GM06990 (cell line): ENCODE data around the gene DDA1.

ENCODE experiments used
- DNase-seq: peaks from one replicate; pipeline ENCODE4 v3.0.0-alpha.2; 2011; ENCODE audit not compliant: insufficient read length; ENCODE audit errors: extremely low read depth
- H3K27me3 ChIP-seq: replicated peaks from 2 replicates; pipeline ENCODE4 v1.6.0; 2011; ENCODE audit warnings: low read length; ENCODE audit not compliant: control insufficient read depth, insufficient read depth
- H3K36me3 ChIP-seq: 2 replicates; pipeline ENCODE4 v1.5.1; 2011; ENCODE audit warnings: low read length; ENCODE audit not compliant: control insufficient read depth, insufficient read depth
- H3K4me3 ChIP-seq: replicated peaks from 2 replicates; pipeline ENCODE4 v1.5.1; 2011; ENCODE audit warnings: low read depth, mild to moderate bottlenecking, control low read depth, low read length
- TF ChIP-seq, protein P1 (sequence below): IDR thresholded peaks from 2 replicates; pipeline ENCODE4 v1.5.1; 2011; ENCODE audit warnings: low read length, control low read depth, mild to moderate bottlenecking, inconsistent platforms; ENCODE audit not compliant: insufficient read depth, poor library complexity, severe bottlenecking

DDA1 gene

DNA sequence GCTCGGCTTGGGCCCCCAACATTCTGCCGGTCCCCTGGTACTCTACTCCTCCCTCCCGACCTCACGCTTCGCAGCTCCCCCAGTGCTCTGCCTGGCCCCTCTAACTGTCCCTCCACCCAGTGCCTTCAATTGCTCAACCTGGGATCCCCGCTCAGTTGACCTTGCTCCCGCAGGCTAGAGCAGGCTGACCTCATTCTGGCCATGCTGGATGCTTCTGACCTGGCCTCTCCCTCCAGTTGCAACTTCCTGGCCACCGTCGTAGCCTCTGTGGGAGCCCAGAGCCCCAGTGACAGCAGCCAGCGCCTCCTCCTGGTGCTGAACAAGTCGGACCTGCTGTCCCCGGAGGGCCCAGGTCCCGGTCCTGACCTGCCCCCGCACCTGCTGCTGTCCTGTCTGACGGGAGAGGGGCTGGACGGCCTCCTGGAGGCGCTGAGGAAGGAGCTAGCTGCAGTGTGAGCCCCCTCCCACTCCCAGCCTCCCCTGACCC lies 31.6 kb downstream of the DDA1 start:
- no peaks in the 10 kb centered on the region for H3K27me3 ChIP-seq
- TF ChIP-seq, protein P1, sequence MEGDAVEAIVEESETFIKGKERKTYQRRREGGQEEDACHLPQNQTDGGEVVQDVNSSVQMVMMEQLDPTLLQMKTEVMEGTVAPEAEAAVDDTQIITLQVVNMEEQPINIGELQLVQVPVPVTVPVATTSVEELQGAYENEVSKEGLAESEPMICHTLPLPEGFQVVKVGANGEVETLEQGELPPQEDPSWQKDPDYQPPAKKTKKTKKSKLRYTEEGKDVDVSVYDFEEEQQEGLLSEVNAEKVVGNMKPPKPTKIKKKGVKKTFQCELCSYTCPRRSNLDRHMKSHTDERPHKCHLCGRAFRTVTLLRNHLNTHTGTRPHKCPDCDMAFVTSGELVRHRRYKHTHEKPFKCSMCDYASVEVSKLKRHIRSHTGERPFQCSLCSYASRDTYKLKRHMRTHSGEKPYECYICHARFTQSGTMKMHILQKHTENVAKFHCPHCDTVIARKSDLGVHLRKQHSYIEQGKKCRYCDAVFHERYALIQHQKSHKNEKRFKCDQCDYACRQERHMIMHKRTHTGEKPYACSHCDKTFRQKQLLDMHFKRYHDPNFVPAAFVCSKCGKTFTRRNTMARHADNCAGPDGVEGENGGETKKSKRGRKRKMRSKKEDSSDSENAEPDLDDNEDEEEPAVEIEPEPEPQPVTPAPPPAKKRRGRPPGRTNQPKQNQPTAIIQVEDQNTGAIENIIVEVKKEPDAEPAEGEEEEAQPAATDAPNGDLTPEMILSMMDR = peak; percentile 1
- peaks cover 4% of the 10 kb centered on the region for H3K36me3 ChIP-seq
- no peak for DNase-seq
- H3K4me3 ChIP-seq = no peak overlapping the region

DNA sequence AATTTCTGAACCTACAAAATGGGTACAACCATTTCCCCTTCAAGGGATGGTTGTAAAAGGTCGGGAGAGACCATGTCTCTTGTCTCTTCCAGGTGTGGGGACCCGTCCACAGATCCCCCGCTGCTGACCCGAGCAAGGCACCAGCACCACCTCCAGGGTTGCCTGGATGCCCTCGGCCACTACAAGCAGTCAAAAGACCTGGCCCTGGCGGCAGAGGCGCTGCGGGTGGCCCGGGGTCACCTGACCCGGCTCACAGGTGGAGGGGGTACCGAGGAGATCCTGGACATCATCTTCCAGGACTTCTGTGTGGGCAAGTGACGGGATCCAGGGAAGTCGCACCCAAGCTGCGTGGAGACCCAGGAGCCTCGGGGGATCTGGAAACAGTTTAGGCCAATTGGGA lies 32.0 kb downstream of the DDA1 start:
- H3K27me3 ChIP-seq = no peaks in the 10 kb centered on the region
- no peak overlapping the region for H3K4me3 ChIP-seq
- peaks cover 4% of the 10 kb centered on the region for H3K36me3 ChIP-seq
- TF ChIP-seq, protein P1 = no peak
- DNase-seq = no peak

DNA sequence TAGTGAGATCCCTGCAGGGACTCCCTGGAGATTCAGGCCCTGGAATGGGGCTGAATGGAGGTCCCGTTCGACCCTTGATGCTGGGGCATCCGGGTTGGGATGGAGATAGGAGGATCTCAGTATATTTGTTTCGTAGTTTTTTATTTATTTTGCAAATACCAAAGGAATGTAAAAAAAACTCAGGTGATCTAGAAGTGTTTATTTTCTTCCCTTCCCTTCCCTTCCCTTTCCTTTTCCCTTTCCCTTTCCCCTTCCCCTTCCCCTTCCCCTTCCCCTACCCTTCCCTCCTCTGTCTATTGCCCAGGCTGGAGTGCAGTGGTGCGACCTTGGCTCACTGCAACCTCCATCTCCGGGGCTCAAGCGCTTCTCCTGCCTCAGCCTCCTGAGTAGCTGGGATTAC lies 32.5 kb downstream of the DDA1 start:
- H3K4me3 ChIP-seq = no peak overlapping the region
- DNase-seq = no peak
- TF ChIP-seq, protein P1 = no peak
- no peaks in the 10 kb centered on the region for H3K27me3 ChIP-seq
- peaks cover 4% of the 10 kb centered on the region for H3K36me3 ChIP-seq

DNA sequence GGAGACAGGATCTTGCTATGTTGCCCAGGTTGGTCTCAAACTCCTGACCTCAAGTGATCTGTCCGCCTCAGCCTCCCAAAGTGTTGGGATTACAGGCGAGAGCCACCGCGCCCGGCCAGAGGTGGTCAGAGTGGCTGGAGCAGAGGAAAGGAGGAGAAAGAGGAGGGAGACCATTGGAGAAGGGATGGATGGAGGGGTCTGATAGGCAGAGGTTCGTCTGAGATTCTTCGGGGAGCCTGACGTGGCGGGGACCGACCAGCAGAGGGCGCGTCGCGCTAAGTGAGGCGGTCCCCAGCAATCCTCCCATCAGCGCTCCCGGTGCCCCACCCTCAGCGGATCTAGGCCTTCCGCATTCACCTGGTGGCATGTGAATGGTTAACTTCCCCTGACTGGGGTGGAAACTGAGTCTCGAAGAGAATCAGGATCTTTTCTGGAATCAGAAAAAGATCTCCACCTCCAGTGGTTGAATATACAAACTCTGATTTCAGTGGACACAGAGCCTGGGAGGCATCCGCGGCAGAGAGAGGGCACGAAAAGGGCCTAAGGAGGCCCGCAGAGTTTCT lies 36.8 kb downstream of the DDA1 start:
- no peaks in the 10 kb centered on the region for H3K27me3 ChIP-seq
- DNase-seq = peak; percentile 88
- no peaks in the 10 kb centered on the region; the same call in 1 of the 2 replicates for H3K36me3 ChIP-seq
- no peak overlapping the region for H3K4me3 ChIP-seq
- TF ChIP-seq, protein P1 = peak; percentile 91

DNA sequence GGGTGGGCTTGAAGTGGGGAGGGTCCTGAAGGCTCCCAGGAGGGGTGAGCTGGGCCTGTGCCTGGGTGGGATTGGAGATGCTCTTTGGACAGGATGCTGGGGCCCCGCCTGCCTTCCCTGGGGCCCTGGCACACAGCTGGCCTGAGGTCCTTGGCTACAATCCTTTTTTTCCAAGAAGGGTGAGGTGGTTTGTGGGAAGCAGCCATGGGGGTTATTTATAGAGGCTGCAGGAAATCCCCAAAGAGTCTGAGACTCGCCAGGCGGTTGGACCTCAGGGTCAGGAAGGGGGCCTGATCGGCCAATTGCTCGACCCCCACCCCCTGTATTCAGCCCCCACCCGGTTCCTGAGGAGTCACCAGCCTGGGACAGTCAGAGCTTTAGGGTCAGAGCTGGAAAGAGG lies 38.0 kb downstream of the DDA1 start:
- Histone ChIP-seq H3K4me3 (no peak overlapping the region), H3K27me3 (no peaks in the 10 kb centered on the region), H3K36me3 (no peaks in the 10 kb centered on the region)
- TF ChIP-seq, protein P1 = no peak
- no peak for DNase-seq

DNA sequence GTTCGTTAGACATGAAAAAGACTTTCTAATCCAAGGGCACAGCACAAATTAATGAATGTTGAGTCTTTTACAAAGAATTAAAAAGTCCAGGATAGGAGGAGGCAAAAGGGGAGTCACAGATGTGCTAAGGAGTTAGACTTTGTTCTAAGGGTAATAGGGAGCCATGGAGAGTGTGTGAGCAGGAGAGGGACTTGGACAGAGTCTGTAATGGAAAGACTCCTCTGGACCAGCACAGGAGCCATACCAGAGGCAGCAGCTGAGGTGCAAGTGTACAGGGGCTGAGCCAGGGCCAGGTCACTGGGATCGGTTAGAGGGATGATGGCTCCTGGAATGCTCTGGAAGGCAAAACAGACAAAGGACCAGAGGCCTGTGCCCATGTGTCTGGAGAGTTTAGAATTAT lies 38.5 kb downstream of the DDA1 start:
- TF ChIP-seq, protein P1 = no peak
- no peaks in the 10 kb centered on the region for H3K36me3 ChIP-seq
- H3K4me3 ChIP-seq = no peak overlapping the region
- no peak for DNase-seq
- H3K27me3 ChIP-seq = no peaks in the 10 kb centered on the region
